ENCODE results near the gene SEC14L5.

The SEC14L5 gene

GRCh38 chr16:4908854-4909401 is 49.2 kb upstream of the SEC14L5 start:
- Histone ChIP-seq H3K4me1 (ENCODE audit: control insufficient read depth, insufficient read depth, low read length) (no peaks in the 10 kb centered on the region), H3K9me3 (ENCODE audit: control insufficient read depth, insufficient read depth, low read depth, low read length) (no peaks in the 10 kb centered on the region), H3K27ac (ENCODE audit: extremely low read depth, low read depth, low read length) (no peak overlapping the region), H3K4me3 (ENCODE audit: low read depth, low read length) (no peak overlapping the region), H3K36me3 (ENCODE audit: control insufficient read depth in 2 of 2, insufficient read depth in 1 of 2, low read length in 2 of 2) (no peaks in the 10 kb centered on the region)
- TF ChIP-seq ZNF560 (tag by site-specific recombination; IDR thresholded peaks at IDR 0.05; ENCODE audit: borderline replicate concordance): no peak
- no peak for TF ChIP-seq ZNF510 (tag by site-specific recombination; IDR thresholded peaks at IDR 0.05; ENCODE audit: insufficient replicate concordance)
- no peak for TF ChIP-seq MEIS1 (CRISPR knock-in tag; IDR thresholded peaks at IDR 0.05; ENCODE audit: borderline replicate concordance)
- TF ChIP-seq ZFHX2 (tag by site-specific recombination; conservative IDR thresholded peaks at IDR 0.05): 0 out of 2 replicates have a peak, but pooled peaks have one; percentile 19
- no peak for TF ChIP-seq ZNF623 (tag by site-specific recombination; IDR thresholded peaks at IDR 0.05)
- no peak for TF ChIP-seq ZFP37 (tag by site-specific recombination; IDR thresholded peaks at IDR 0.05)
- no peak for TF ChIP-seq ZSCAN30 (tag by site-specific recombination; IDR thresholded peaks at IDR 0.05)
- TF ChIP-seq ZNF777 (tag by site-specific recombination; IDR thresholded peaks at IDR 0.05; ENCODE audit: borderline replicate concordance): no peak
- TF ChIP-seq ZNF202 (tag by site-specific recombination; IDR thresholded peaks at IDR 0.05; ENCODE audit: borderline replicate concordance): no peak
- TF ChIP-seq, protein P1, sequence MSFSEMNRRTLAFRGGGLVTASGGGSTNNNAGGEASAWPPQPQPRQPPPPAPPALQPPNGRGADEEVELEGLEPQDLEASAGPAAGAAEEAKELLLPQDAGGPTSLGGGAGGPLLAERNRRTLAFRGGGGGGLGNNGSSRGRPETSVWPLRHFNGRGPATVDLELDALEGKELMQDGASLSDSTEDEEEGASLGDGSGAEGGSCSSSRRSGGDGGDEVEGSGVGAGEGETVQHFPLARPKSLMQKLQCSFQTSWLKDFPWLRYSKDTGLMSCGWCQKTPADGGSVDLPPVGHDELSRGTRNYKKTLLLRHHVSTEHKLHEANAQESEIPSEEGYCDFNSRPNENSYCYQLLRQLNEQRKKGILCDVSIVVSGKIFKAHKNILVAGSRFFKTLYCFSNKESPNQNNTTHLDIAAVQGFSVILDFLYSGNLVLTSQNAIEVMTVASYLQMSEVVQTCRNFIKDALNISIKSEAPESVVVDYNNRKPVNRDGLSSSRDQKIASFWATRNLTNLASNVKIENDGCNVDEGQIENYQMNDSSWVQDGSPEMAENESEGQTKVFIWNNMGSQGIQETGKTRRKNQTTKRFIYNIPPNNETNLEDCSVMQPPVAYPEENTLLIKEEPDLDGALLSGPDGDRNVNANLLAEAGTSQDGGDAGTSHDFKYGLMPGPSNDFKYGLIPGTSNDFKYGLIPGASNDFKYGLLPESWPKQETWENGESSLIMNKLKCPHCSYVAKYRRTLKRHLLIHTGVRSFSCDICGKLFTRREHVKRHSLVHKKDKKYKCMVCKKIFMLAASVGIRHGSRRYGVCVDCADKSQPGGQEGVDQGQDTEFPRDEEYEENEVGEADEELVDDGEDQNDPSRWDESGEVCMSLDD (tag by site-specific recombination; IDR thresholded peaks at IDR 0.05): no peak
- no peak for TF ChIP-seq ZNF621 (tag by site-specific recombination; IDR thresholded peaks at IDR 0.05)
- no peak for TF ChIP-seq ZNF624 (tag by site-specific recombination; IDR thresholded peaks at IDR 0.05)
- TF ChIP-seq KLF16 (tag by site-specific recombination; IDR thresholded peaks at IDR 0.05): no peak
- no peak for TF ChIP-seq ZNF518A (tag by site-specific recombination; conservative IDR thresholded peaks at IDR 0.05; ENCODE audit: low read depth)
- TF ChIP-seq, protein P2, sequence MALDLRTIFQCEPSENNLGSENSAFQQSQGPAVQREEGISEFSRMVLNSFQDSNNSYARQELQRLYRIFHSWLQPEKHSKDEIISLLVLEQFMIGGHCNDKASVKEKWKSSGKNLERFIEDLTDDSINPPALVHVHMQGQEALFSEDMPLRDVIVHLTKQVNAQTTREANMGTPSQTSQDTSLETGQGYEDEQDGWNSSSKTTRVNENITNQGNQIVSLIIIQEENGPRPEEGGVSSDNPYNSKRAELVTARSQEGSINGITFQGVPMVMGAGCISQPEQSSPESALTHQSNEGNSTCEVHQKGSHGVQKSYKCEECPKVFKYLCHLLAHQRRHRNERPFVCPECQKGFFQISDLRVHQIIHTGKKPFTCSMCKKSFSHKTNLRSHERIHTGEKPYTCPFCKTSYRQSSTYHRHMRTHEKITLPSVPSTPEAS (tag by site-specific recombination; IDR thresholded peaks at IDR 0.05): no peak
- TF ChIP-seq ZBTB1 (tag by site-specific recombination; IDR thresholded peaks at IDR 0.05): no peak
- TF ChIP-seq GLIS1 (tag by site-specific recombination; IDR thresholded peaks at IDR 0.05): peak; percentile 87
- no peak for TF ChIP-seq ZNF580 (tag by site-specific recombination; IDR thresholded peaks at IDR 0.05)
- 0 out of 2 replicates have a peak, but pooled peaks have one; percentile 11 for TF ChIP-seq EGR2 (tag by site-specific recombination; IDR thresholded peaks at IDR 0.05; ENCODE audit: low read depth)
- TF ChIP-seq ZNF830 (tag by site-specific recombination; IDR thresholded peaks at IDR 0.05; ENCODE audit: low read depth): no peak
- TF ChIP-seq ZNF530 (tag by site-specific recombination; IDR thresholded peaks at IDR 0.05; ENCODE audit: low read depth): no peak
- no peak for TF ChIP-seq ZNF529 (tag by site-specific recombination; IDR thresholded peaks at IDR 0.05; ENCODE audit: insufficient replicate concordance)
- TF ChIP-seq YY2 (tag by site-specific recombination; IDR thresholded peaks at IDR 0.05): no peak
- TF ChIP-seq MZF1 (tag by site-specific recombination; IDR thresholded peaks at IDR 0.05; ENCODE audit: borderline replicate concordance): no peak
- TF ChIP-seq ZNF544 (tag by site-specific recombination; IDR thresholded peaks at IDR 0.05): no peak
- no peak for TF ChIP-seq ZNF449 (tag by site-specific recombination; IDR thresholded peaks at IDR 0.05)
- POLR2A ChIA-PET: no interaction called here
- CTCF ChIA-PET: no interaction called here

Data from HEK293 (cell line).